NCI-H748 (cell line): ENCODE results near the gene CTSZ.
"Not testable (repeated sequence)": the region's sequence is repeated elsewhere in the genome, so short reads cannot be mapped to it uniquely, and the experiment has no call there.

Experiments used
- DNase-seq: peaks from one replicate; lab custom pipeline; 2025; ENCODE audit not compliant: unreplicated experiment; lab: John Stamatoyannopoulos, UW

CTSZ gene

GRCh38 chr20:59006864-59007664 is at the start of gene CTSZ:
TSS of gene CTSZ (minus strand) at chr20:59007254. CDS start at chr20:59007128, 126 bp downstream.
- no peak for DNase-seq

GRCh38 chr20:59055302-59055701 is 48.2 kb upstream of the CTSZ start:
- no peak for DNase-seq

DNA sequence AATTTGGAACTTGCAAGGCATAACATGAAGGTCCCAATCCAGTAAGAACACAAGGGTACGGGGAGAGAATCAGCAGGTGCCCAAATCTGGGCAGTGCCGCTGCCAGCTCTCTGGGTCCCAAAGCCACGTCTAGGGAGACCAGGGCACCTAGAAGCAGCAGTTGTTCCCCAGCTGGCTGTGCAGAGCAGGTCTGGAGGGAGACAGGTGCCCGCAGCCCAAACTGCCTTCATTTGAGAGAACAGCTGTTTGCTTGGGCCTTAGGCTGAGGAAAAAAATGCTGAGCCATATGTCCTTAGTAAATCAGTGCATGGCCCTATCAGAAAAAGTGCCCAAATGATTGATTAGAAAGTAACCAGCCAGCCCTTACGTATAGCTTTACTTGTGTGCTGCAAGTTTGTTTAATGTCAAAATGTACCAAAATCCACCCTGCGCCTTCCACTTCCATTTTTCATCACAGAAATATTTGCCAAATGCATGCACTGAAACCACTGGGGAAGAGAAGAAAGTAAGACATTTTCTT is 44.7 kb upstream of the CTSZ start:
- DNase-seq, result no peak

DNA sequence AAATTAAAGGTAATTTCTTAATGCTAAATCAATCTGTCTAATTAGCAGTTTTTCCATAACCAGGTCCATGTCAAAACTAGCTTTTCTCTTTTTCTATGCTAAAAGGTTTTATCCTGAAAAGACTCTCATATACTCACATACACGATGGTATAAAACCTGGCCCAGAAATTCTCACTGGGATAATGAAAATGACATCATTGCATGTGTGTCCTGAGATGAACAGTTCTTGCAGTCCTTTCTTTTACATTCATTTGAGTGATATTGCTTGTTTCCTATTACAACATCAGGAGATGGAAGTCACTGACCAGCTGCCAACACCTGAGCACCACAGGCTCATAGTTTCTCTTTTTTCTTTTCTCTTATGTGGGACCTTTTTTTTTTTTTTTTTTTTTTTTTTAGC is 43.4 kb upstream of the CTSZ start:
- no peak for DNase-seq

- DNase-seq, result no peak
Observed at GRCh38 chr20:59048681-59049030, 41.6 kb upstream of the CTSZ start.

GRCh38 chr20:59047938-59048680 is 41.1 kb upstream of the CTSZ start:
- DNase-seq, result no peak

DNA sequence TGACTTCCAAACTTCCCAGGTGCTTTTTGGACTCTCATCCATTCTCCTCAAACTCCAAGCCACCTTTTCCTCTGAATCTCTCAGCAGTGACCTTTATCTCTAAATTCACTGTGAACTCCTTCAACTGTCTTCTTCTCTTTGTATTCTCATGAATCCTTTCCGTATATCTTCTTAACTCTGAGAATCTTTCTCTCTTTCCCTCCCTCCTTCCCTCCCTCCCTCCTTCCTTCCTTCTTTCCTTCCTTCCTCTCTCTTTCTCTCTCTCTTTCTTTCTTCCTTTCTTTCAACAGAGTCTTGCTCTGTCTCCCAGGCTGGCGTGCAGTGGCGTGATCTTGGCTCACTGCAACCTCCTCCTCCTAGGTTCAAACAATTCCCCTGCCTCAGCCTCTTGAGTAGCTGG is 39.8 kb upstream of the CTSZ start:
- no peak for DNase-seq

DNA sequence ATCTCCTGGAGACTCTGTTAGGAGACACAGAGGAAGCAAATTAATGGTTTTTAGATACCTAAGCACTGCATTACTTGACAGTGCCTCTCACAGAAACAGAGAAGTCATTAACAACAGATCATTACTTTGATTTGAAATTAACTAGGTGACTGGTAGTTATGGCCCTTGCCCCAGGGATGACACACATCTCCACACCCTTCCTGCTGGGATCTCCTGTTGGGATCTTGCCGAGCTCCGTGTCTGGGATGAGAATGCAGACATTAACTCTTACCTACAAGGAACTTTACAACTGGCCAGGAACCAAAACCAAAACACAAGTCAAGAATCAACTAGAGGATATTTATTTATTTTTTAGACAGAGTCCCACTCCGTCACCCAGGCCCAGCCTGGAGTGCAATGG is 37.7 kb upstream of the CTSZ start:
- no peak for DNase-seq

DNA sequence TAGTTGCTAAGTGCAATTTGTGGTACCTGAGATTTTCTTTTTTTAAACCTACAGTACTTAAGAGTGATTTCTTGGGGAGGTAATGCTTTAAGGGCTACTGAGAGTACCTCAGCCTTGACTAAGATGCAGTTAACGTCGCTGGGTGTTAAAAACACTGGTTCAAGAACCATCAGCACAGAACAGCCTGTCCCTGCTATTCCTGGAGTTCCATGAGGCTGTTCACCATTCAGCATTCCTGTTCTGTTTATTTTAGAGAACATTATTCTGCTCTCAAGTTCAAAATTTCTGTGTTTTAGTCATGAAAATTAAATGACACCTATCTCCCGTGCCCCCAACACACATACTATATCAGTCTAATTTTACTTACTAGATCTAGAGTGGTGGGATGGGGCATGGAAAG is 37.2 kb upstream of the CTSZ start:
- DNase-seq, result no peak

DNA sequence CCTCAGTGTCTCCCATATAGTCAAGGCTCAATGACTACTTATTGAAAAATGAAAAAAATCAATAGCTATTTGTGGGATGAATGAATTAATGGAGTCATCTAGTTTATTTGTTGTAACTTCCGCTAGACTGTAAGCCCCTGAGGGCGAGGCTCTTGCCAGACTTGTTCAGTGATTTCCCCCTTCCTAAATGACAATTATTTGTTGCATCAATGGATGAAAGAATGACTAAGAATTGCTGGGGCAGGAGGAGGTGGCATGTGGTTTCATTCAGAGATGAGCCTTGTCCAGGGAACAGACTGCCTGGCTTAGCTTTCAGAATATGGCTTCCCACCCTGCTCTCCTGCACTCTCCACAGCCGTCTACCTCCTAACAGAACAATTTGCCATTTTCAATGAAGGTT is 36.6 kb upstream of the CTSZ start:
- DNase-seq, result peak; percentile 26

DNA sequence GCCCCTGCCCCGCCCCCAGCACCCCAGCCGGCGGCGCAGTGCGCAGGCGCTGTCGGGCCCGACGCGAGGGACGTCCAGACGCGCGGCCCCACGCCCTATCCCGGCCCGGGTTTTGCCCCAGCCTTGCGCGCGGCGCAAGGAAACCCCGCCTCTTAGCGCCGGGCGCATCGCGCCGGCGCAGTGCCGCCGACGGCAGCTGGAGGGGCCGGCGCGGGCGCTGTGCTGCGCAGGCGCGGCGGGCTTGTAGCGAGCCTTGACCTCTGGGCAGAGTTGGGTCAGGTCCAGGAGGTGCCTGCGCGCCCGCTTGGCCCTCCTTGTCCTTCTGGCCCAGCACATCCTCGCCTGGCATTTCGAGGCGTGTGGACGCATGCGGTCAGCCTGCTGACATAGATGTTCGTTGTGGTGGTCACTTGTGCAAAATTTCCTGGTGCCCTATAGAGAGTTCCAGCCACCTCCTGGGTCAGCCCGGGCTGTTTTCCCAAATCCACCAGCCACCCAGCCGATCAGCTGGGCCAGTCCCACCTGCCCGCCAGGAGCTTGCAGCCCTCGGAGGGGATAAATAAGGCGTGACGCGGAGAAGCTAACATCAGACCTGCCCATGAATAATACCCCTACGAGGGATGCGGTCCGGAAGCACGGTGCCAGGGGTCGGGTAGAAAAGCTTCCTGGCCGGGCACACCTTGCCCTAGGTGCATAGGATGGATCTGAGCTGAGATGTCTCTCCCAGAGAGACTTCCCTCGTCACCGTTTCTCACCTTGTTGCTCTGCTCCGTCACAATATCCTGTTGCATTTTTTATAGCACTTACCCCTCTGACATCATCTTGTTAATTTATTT is 36.0 kb upstream of the CTSZ start:
- peak; percentile 86 for DNase-seq

DNA sequence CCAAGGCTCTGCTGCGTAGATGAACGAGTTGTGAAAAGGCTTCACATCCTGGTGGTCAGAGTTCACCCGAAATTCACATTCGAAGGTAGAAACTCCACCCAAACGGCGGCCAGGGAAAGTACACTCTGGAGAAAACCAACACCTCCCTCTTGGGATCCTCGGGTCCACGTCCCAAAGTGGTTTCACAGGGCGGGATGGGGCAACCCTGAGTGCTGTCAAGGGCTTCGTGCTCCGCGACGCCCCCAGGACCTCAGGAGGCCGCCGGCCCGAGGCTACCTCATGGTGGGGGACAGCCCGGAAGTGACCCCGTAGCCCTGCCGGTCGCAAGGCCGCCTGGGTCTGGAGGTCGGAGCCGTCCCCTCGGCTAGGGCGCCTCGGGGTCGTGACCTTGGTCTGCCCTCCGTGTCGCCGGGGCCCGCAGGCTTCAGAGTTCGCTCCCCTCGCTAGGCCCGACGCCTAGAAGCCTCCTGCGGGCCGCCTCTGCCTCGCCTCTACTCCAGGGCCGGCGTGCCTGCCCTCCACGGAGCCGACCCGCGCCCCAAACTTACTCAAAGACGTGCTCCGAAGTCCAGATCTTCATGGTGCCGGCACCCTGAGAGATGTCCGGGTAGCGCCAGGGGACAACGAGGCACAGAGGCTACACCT is 35.2 kb upstream of the CTSZ start, which contains the start of gene PRELID3B:
TSS of gene PRELID3B (minus strand) at position 636 of the 645 bp plus-strand sequence. CDS start at position 580, 56 bp downstream.
- DNase-seq, result peak; percentile 30

- DNase-seq, result not testable (repeated sequence)
Observed at GRCh38 chr20:59041487-59041886, 34.4 kb upstream of the CTSZ start.

GRCh38 chr20:59040667-59041066 is 33.6 kb upstream of the CTSZ start:
- DNase-seq, result no peak

DNA sequence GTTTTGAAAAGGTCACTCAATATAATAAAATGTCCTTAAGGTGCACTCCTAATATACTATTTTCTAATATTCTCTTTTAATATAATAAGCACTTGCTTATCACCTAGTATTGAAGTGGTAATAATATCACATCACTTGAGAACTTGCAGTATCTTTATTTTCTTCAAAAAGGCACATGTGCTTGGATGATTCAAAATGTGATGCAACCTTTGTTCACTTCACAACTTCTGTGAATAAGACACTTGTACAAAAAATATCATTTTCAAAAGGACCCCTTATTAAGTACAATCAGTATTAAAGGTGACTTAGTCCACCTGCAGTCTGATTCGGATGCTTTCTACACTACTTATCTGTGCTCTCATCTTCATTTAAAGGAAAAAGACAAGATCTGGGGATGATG is 32.2 kb upstream of the CTSZ start:
- DNase-seq, result no peak

DNA sequence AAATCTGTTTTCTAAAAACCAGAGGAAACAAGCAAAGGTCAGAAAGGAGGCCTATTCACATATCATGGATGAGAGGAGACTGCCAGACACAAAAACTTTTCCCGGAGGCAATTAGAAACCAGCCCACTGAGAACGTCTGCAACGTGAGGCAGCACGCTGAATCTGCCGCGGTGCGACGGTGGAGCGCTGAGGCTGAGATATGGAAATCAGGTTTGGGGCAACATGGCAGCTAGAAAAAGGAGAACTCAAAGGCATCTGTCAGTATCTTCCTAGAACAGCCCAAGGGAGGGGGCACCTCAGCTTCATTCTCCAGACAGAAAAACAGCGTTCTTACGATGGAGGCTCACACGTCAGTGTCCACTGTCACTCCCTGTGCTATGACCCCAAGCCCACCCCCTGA is 30.3 kb upstream of the CTSZ start:
- DNase-seq, result no peak

DNA sequence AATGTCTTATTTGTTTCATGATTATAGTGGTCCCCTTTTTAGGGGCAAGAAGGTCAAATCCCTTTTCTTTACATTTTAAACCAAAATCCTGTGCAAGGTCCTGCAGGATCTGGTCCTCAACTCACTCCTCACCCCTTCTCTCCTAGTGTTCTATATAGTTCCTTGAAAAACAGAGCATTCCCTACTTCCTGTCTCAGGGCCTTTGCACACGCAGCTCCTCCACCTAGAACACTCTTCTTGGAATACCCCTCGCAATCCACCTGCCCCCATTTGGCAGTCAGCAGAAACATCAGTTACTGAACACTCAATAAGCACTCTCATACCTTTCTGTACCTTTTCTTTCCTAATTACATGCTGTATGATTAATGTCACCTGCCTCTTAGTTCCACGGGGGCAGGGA is 28.3 kb upstream of the CTSZ start:
- DNase-seq, result no peak

DNA sequence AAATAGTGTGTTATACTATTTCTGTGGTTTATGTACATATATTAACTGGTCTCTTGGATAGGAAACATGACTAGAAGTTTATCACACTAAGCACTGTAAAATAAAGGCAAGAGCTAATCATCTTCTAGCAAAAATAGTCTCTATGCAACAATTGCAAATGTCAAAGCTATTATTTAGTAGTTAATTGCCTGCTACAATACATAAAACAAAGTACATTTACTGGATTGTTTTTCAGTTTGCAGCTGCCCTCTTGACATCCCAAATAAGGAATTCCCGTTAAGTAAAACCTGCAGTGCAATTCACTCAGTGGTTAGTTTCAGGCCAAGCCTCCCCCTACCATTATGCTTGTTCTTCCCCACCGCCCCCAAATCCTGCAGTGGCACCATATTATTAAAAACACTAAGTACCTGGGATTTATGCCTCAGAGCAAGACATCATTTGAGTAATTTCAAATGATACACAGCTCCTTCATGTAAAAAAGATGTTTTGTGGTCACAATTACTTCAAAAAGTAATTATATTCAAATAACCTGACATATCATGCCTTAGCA is 26.6 kb upstream of the CTSZ start:
- DNase-seq, result peak; percentile 24

- no peak for DNase-seq
Observed at GRCh38 chr20:59033093-59033492, 26.0 kb upstream of the CTSZ start.

GRCh38 chr20:59032713-59033059 is 25.6 kb upstream of the CTSZ start:
- peak; percentile 79 for DNase-seq
